NCI-H2029 (cell line): Measurements from ENCODE around the gene KLK15.

Experiments
- DNase-seq: peaks from one replicate; lab custom pipeline; 2025; lab: John Stamatoyannopoulos, UW

The KLK15 gene

GRCh38 chr19:50833117-50833801 is at the start of gene KLK15:
Gene KLK15, minus strand, starts transcription at chr19:50833574. Its CDS starts 2,082 bp downstream, at chr19:50831492.
- no peak for DNase-seq

DNA sequence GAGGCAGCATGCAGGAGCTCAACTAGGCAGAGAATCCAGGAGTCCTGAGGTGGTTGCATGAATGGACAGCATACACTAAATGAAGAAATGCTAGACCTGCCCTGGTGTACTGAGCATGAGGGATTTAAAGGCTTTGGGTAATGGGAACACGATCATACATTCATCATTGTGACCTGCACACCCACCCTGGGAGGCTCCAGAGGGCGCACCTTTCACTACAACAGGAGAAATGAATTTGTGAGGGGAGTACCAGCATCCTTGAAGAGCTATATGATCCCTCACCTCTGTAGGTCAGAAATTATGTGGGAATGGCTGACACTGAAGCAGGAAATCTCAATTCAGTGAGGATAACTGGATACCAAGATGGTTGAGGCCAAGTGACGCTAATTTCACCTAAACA is 48.8 kb upstream of the KLK15 start:
- no peak for DNase-seq

GRCh38 chr19:50880241-50880640 is 46.9 kb upstream of the KLK15 start:
- DNase-seq: no peak

DNA sequence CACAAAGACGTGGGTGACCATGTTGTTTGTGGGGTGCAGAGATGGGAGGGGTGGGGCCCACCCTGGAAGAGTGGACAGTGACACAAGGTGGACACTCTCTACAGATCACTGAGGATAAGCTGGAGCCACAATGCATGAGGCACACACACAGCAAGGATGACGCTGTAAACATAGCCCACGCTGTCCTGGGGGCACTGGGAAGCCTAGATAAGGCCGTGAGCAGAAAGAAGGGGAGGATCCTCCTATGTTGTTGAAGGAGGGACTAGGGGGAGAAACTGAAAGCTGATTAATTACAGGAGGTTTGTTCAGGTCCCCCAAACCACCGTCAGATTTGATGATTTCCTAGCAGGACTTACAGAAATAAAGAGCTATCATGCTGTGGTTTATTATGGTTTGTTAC is 45.5 kb upstream of the KLK15 start:
- DNase-seq: no peak

DNA sequence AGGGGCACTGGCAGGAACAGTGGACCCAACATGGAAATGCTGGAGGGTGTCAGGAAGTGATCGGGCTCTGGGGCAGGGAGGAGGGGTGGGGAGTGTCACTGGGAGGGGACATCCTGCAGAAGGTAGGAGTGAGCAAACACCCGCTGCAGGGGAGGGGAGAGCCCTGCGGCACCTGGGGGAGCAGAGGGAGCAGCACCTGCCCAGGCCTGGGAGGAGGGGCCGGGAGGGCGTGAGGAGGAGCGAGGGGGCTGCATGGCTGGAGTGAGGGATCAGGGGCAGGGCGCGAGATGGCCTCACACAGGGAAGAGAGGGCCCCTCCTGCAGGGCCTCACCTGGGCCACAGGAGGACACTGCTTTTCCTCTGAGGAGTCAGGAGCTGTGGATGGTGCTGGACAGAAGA is 44.0 kb upstream of the KLK15 start:
- DNase-seq: no peak

GRCh38 chr19:50876456-50876855 is 43.1 kb upstream of the KLK15 start:
- no peak for DNase-seq

DNA sequence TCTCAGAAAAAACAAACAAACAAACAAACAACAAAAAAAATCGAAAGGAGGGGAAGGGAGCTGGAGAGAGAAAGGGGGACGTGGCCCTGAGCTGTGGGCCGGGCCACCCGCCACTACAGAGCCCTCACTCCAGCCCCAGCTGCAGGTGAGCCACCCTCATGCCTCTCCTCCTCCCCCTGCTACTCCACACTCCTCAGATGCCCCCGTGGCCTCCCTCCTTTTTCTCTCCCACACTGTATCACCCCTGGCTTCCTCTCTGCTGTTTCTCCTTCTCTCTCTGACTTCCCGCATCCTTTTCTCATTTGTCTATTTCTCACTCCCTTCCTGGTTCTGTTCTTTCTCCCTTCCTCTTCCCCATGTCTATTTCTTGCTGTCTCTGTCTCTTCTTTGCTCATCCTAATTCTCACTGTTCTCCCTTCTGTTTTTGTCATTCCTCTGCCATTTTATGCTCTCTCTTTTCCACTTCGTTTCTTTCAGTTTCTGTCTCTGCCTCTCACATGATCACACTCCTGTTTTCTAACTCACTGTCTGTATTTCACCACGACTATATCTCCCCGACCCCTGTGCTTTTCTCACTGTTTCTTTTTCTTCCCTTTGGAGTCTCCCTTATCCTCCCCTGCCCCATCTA is 42.5 kb upstream of the KLK15 start:
- DNase-seq: no peak

DNA sequence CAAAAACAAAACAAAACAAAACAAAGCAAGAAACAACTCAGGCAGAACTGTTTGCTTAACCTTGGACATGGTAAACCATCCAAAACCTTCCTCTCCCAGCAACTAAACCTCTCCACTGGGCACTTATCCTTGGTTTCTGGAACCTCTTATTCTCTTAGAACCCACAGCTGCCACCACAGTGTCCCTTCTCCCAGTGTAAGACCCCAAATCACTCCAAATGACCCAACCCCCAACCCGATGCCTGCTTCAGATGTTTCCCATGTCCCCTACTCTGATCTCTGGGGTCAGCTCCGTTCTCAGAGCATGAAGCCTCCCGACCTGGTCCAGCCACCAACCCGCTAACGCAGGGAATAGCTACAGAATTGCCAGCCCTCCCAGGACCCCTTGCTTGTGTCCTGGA is 40.8 kb upstream of the KLK15 start:
- DNase-seq: no peak

GRCh38 chr19:50873056-50873455 is 39.7 kb upstream of the KLK15 start, which contains the start of gene KLK2:
Gene KLK2, plus strand, starts transcription at chr19:50873439. Its CDS starts 35 bp downstream, at chr19:50873474.
- no peak for DNase-seq

DNA sequence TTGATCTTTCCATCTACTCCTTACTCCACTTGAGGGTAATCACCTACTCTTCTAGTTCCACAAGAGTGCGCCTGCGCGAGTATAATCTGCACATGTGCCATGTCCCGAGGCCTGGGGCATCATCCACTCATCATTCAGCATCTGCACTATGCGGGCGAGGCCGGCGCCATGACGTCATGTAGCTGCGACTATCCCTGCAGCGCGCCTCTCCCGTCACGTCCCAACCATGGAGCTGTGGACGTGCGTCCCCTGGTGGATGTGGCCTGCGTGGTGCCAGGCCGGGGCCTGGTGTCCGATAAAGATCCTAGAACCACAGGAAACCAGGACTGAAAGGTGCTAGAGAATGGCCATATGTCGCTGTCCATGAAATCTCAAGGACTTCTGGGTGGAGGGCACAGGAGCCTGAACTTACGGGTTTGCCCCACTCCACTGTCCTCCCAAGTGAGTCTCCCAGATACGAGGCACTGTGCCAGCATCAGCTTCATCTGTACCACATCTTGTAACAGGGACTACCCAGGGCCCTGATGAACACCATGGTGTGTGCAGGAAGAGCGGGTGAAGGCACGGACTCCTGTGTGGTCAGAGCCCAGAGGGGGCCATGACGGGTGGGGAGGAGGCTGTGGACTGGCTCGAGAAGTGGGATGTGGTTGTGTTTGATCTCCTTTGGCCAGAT is 37.2 kb upstream of the KLK15 start:
- DNase-seq: no peak

DNA sequence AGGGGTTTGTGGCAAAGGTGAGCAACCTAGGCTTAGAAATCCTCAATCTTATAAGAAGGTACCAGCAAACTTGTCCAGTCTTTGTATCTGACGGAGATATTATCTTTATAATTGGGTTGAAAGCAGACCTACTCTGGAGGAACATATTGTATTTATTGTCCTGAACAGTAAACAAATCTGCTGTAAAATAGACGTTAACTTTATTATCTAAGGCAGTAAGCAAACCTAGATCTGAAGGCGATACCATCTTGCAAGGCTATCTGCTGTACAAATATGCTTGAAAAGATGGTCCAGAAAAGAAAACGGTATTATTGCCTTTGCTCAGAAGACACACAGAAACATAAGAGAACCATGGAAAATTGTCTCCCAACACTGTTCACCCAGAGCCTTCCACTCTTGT is 36.1 kb upstream of the KLK15 start:
- no peak for DNase-seq

DNA sequence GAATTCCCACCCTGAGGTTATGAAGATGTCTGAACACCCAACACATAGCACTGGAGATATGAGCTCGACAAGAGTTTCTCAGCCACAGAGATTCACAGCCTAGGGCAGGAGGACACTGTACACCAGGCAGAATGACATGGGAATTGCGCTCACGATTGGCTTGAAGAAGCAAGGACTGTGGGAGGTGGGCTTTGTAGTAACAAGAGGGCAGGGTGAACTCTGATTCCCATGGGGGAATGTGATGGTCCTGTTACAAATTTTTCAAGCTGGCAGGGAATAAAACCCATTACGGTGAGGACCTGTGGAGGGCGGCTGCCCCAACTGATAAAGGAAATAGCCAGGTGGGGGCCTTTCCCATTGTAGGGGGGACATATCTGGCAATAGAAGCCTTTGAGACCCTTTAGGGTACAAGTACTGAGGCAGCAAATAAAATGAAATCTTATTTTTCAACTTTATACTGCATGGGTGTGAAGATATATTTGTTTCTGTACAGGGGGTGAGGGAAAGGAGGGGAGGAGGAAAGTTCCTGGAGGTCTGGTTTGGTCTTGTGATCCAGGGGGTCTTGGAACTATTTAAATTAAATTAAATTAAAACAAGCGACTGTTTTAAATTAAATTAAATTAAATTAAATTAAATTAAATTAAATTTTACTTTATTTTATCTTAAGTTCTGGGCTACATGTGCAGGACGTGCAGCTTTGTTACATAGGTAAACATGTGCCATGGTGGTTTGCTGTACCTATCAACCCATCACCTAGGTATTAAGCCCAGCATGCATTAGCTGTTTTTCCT is 28.3 kb upstream of the KLK15 start:
- no peak for DNase-seq

DNA sequence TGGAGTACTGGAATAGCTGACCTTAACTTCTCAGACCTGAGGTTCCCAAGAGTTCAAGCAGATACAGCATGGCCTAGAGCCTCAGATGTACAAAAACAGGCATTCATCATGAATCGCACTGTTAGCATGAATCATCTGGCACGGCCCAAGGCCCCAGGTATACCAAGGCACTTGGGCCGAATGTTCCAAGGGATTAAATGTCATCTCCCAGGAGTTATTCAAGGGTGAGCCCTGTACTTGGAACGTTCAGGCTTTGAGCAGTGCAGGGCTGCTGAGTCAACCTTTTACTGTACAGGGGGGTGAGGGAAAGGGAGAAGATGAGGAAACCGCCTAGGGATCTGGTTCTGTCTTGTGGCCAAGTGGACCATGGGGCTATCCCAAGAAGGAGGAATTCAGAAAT is 27.6 kb upstream of the KLK15 start:
- no peak for DNase-seq

DNA sequence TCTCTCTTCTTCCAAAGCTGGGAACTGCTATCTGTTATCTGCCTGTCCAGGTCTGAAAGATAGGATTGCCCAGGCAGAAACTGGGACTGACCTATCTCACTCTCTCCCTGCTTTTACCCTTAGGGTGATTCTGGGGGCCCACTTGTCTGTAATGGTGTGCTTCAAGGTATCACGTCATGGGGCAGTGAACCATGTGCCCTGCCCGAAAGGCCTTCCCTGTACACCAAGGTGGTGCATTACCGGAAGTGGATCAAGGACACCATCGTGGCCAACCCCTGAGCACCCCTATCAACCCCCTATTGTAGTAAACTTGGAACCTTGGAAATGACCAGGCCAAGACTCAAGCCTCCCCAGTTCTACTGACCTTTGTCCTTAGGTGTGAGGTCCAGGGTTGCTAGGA is 26.5 kb upstream of the KLK15 start:
- no peak for DNase-seq

- DNase-seq: peak; percentile 15
Observed at GRCh38 chr19:50858886-50859285, 25.5 kb upstream of the KLK15 start.

GRCh38 chr19:50857366-50857765 is 24.0 kb upstream of the KLK15 start:
- no peak for DNase-seq

DNA sequence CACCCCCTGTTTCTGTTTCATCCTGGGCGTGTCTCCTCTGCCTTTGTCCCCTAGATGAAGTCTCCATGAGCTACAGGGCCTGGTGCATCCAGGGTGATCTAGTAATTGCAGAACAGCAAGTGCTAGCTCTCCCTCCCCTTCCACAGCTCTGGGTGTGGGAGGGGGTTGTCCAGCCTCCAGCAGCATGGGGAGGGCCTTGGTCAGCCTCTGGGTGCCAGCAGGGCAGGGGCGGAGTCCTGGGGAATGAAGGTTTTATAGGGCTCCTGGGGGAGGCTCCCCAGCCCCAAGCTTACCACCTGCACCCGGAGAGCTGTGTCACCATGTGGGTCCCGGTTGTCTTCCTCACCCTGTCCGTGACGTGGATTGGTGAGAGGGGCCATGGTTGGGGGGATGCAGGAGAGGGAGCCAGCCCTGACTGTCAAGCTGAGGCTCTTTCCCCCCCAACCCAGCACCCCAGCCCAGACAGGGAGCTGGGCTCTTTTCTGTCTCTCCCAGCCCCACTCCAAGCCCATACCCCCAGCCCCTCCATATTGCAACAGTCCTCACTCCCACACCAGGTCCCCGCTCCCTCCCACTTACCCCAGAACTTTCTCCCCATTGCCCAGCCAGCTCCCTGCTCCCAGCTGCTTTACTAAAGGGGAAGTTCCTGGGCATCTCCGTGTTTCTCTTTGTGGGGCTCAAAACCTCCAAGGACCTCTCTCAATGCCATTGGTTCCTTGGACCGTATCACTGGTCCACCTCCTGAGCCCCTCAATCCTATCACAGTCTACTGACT is 21.4 kb upstream of the KLK15 start, which contains the start of gene KLK3:
Gene KLK3 (plus strand): TSS at position 280 of the 775 bp plus-strand sequence. CDS start 41 bp downstream, at position 321.
- DNase-seq: no peak

DNA sequence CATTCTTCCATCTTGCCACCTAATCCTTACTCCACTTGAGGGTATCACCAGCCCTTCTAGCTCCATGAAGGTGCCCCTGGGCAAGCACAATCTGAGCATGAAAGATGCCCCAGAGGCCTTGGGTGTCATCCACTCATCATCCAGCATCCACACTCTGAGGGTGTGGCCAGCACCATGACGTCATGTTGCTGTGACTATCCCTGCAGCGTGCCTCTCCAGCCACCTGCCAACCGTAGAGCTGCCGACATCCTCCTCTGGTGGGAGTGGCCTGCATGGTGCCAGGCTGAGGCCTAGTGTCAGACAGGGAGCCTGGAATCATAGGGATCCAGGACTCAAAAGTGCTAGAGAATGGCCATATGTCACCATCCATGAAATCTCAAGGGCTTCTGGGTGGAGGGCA is 18.2 kb upstream of the KLK15 start:
- DNase-seq: no peak

DNA sequence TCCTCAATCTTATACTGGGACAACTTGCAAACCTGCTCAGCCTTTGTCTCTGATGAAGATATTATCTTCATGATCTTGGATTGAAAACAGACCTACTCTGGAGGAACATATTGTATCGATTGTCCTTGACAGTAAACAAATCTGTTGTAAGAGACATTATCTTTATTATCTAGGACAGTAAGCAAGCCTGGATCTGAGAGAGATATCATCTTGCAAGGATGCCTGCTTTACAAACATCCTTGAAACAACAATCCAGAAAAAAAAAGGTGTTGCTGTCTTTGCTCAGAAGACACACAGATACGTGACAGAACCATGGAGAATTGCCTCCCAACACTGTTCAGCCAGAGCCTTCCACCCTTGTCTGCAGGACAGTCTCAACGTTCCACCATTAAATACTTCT is 17.4 kb upstream of the KLK15 start:
- DNase-seq: no peak

DNA sequence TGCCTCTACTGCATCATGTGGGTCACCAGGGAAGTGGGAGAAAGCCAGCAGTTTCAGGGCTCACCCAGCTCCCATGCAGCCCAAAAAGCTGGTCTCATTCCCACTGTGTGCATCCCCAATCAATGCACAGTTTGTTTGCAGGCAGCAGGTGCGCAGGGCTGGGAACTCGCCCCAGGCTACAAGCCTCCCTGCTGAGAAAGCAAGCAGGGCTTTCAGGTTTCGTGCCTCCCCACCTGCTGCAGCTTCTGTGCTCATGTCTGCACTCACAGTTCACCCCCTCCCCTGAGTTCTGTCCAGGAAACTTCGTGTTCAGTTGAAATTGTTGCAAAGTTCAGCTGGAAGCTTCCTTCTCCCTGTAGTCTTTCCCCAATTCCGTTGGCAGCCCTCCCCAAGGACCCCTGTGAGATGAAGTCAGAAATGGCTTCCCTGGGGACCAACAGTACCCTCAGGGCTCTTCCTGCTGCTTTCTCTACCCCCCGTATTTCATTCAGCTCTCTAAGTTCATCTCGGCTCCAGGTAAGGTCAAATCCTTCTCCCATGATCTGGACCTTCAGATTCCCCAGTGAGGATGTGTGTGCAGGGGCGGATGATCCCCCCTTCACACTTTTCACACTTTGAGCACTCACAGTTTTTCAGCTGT is 11.0 kb upstream of the KLK15 start:
- DNase-seq: no peak

- DNase-seq: no peak
Observed at GRCh38 chr19:50843701-50844221, 10.4 kb upstream of the KLK15 start.
